K562 treated with DMSO at 1 percent for 24 hours (cell line): ENCODE results near the gene PCBD2. TPM values are rescaled to one million over a fixed set of nuclear protein-coding genes. Genes with fewer than 3 reads are reported as not detected.

ENCODE experiments used
- total RNA-seq: library from RNA; unstranded; fragments of 300-600 nt; gene quantifications from 2 replicates; pipeline ENCODE4 v1.2.3, GENCODE V29; 2022; ENCODE audit warnings: low read depth; ENCODE audit not compliant: insufficient read depth

The PCBD2 gene
- total RNA-seq, result 3.6 and 6.8 TPM in 2 replicates

GRCh38 chr5:134904610-134905245 is at the start of gene PCBD2:
PCBD2 (plus strand) TSS chr5:134905131; CDS start chr5:134905140, 9 bp downstream.

GRCh38 chr5:134873987-134874830 is 30.7 kb upstream of the PCBD2 start, which contains the start of gene TXNDC15:
TXNDC15 (plus strand) TSS chr5:134874371; CDS start chr5:134874428, 57 bp downstream.

GRCh38 chr5:134967607-134968006 is 62.7 kb downstream of the PCBD2 start, which contains the start of gene CATSPER3:
CATSPER3 (plus strand) TSS chr5:134967907; CDS start chr5:134967992, 85 bp downstream.

Other genes starting within 250 kb of the PCBD2 start
- gene CAMLG, start 166.6 kb upstream of the PCBD2 start, total RNA-seq, result 29.0 and 30.2 TPM in 2 replicates
- 29.0 and 30.6 TPM in 2 replicates for gene DDX46, start 146.4 kb upstream of the PCBD2 start, total RNA-seq
- 11.3 and 13.5 TPM in 2 replicates for gene C5orf24, start 59.2 kb upstream of the PCBD2 start, total RNA-seq
- 8.1 and 9.1 TPM in 2 replicates for gene TXNDC15, start 30.8 kb upstream of the PCBD2 start, total RNA-seq
- gene CATSPER3, start 62.8 kb downstream of the PCBD2 start, total RNA-seq, result 0.64 and 0.71 TPM in 2 replicates
- 110 and 133 TPM in 2 replicates for gene PITX1, start 129.1 kb downstream of the PCBD2 start, total RNA-seq